ENCODE measurements around the gene C3orf49.

Gene C3orf49

GRCh38 chr3:63867225-63867624, 48.1 kb downstream of the C3orf49 start:
- intact Hi-C loops (cut with DNase I; ENCODE audit: low total_unique reads), result no loop called here
- Histone ChIP-seq H3K27me3 (no peaks in the 10 kb centered on the region), H3K36me3 (no peaks in the 10 kb centered on the region), H3K4me1 (peaks cover 0 to 38% (median 15%) of the 10 kb centered on the region in 4 donors), H3K9me3 (no peaks in the 10 kb centered on the region), H3K27ac (no peak overlapping the region), H3K4me3 (no peak overlapping the region)
- TF ChIP-seq CTCF (IDR thresholded peaks at IDR 0.05), result no peak
- DNase-seq, result no peak

GRCh38 chr3:63869940-63870614, 51.0 kb downstream of the C3orf49 start:
- H3K9me3 ChIP-seq, result no peaks in the 10 kb centered on the region
- no peaks in the 10 kb centered on the region for H3K27me3 ChIP-seq
- intact Hi-C loops (cut with DNase I; ENCODE audit: low total_unique reads), result no loop called here
- TF ChIP-seq CTCF (IDR thresholded peaks at IDR 0.05), result no peak
- no peaks in the 10 kb centered on the region for H3K36me3 ChIP-seq
- H3K27ac ChIP-seq, result no peak overlapping the region
- H3K4me3 ChIP-seq, result no peak overlapping the region
- peaks cover 0 to 37% (median 9%) of the 10 kb centered on the region in 4 donors for H3K4me1 ChIP-seq
- no peak for DNase-seq

- Histone ChIP-seq H3K9me3 (no peaks in the 10 kb centered on the region), H3K4me3 (no peak overlapping the region), H3K27ac (no peak overlapping the region), H3K27me3 (no peaks in the 10 kb centered on the region), H3K4me1 (peaks cover 0 to 39% (median 9%) of the 10 kb centered on the region in 4 donors), H3K36me3 (no peaks in the 10 kb centered on the region)
- no peak for DNase-seq
- TF ChIP-seq CTCF (IDR thresholded peaks at IDR 0.05), result no peak
- intact Hi-C loops (cut with DNase I; ENCODE audit: low total_unique reads), result no loop called here
Measured at GRCh38 chr3:63870615-63871005, 51.5 kb downstream of the C3orf49 start.

- Histone ChIP-seq H3K36me3 (no peaks in the 10 kb centered on the region), H3K27me3 (no peaks in the 10 kb centered on the region), H3K4me3 (no peak overlapping the region), H3K4me1 (peaks cover 0 to 56% (median 19%) of the 10 kb centered on the region in 4 donors), H3K27ac (no peak overlapping the region), H3K9me3 (no peaks in the 10 kb centered on the region)
- no peak for DNase-seq
- no peak for TF ChIP-seq CTCF (IDR thresholded peaks at IDR 0.05)
- intact Hi-C loops (cut with DNase I; ENCODE audit: low total_unique reads), result no loop called here
Measured at GRCh38 chr3:63872135-63872924, 53.2 kb downstream of the C3orf49 start.

GRCh38 chr3:63874769-63875168, 55.7 kb downstream of the C3orf49 start:
- intact Hi-C loops (cut with DNase I; ENCODE audit: low total_unique reads), result no loop called here
- Histone ChIP-seq H3K9me3 (no peaks in the 10 kb centered on the region), H3K4me1 (peaks cover 0 to 61% (median 21%) of the 10 kb centered on the region in 4 donors), H3K4me3 (no peak overlapping the region), H3K27me3 (no peaks in the 10 kb centered on the region), H3K27ac (no peak overlapping the region), H3K36me3 (no peaks in the 10 kb centered on the region)
- no peak for TF ChIP-seq CTCF (IDR thresholded peaks at IDR 0.05)
- no peak for DNase-seq

All from tibial artery (tissue), 4 donors.